ENCODE measurements around the gene ZBTB44.
A peak's percentile ranks its signal among the peaks of the same experiment; 100 is the strongest.
"Not testable (repeated sequence)": the region's sequence is repeated elsewhere in the genome, so short reads cannot be mapped to it uniquely, and the experiment has no call there.

The ZBTB44 gene

GRCh38 chr11:130246270-130246669 is 68.4 kb downstream of the ZBTB44 start:
- TF ChIP-seq, protein P1, sequence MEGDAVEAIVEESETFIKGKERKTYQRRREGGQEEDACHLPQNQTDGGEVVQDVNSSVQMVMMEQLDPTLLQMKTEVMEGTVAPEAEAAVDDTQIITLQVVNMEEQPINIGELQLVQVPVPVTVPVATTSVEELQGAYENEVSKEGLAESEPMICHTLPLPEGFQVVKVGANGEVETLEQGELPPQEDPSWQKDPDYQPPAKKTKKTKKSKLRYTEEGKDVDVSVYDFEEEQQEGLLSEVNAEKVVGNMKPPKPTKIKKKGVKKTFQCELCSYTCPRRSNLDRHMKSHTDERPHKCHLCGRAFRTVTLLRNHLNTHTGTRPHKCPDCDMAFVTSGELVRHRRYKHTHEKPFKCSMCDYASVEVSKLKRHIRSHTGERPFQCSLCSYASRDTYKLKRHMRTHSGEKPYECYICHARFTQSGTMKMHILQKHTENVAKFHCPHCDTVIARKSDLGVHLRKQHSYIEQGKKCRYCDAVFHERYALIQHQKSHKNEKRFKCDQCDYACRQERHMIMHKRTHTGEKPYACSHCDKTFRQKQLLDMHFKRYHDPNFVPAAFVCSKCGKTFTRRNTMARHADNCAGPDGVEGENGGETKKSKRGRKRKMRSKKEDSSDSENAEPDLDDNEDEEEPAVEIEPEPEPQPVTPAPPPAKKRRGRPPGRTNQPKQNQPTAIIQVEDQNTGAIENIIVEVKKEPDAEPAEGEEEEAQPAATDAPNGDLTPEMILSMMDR (IDR thresholded peaks at IDR 0.05; ENCODE audit: borderline replicate concordance, control extremely low read depth, extremely low read depth, insufficient read depth, missing control alignments) = no peak
- no peak for DNase-seq (ENCODE audit: low spot score)
- in situ Hi-C loops (cut with MboI; ENCODE audit: low sequenced_read_pairs, unreplicated experiment) = no loop called here

DNA sequence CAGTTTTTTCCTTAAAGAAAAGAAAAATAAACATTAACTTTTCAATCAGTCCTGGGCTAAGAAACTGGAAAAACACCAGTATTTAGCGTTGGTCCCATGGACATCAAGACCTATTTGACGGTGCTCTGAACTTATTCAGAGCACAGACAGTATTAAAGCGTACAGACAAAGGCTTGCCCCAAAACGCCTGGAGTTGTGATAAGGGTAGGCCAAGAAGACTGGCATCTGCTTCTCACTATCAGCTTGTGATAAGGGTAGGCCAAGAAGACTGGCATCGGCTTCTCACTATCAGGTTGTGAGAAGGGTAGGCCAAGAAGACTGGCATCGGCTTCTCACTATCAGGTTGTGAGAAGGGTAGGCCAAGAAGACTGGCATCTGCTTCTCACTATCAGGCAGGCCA is 69.3 kb downstream of the ZBTB44 start:
- in situ Hi-C loops (cut with MboI; ENCODE audit: low sequenced_read_pairs, unreplicated experiment) = not testable (repeated sequence)

DNA sequence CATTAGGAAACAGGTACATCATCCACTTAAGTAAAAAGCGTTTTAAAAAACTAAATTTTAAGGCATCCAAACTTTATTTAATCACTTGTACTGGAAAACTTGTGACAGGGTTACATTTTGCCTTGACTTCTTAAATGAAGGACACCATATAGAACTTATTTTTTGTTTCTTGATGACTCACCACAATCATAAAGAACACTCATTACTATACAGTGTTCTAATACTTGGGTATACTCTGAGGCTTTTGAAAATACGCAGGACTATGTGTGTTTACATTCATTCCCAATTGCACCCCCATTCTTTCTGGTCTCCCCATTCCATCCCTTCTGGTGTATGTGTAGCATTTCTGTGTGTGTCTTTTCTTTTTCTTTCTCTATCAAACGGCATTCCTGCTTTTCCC is 69.9 kb downstream of the ZBTB44 start:
- DNase-seq (ENCODE audit: low spot score) = no peak
- in situ Hi-C loops (cut with MboI; ENCODE audit: low sequenced_read_pairs, unreplicated experiment) = no loop called here
- TF ChIP-seq, protein P1 (IDR thresholded peaks at IDR 0.05; ENCODE audit: borderline replicate concordance, control extremely low read depth, extremely low read depth, insufficient read depth, missing control alignments) = no peak

More for the DNA sequence above, 69.3 kb downstream of the ZBTB44 start:
- not testable (repeated sequence) for DNase-seq (ENCODE audit: low spot score)

DNA sequence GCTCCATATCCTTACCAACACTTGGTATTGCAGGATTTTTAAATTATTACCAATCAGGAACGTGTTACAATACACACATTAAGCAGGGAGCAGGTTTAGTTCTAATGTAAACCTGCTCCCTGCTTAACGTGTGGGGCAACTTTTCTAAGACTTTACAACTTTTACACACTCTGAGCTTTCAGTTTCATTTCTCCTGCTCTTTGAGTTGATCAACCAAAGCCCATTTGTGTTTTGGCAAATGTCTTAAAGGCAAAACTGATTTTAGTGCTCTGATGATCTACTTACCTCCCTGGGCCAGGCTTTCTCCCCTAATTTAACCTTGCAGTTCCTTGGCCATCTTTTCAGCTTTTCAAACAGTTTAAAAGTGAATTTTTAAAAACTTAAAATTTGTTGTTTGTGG is 70.9 kb downstream of the ZBTB44 start:
- peak; percentile 49 for DNase-seq (ENCODE audit: low spot score)

DNA sequence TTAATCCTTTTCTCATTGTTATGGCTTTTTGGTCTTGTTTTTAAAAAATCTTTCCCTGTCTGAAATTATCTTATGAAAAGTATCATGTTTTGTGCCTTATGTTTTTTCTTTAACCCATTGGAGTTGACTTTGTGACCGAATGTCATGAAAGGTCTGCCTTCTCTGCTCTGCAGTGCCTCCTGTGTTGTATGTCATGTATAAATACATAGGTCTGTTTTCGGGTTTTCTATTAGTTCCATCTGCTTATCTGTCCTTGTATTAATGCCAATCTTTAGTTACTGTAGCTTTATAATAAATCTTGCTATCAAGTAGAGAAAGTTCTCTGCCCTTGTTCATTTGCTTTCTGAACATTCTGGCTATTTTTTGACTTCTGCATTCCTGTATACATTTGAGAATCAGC is 73.0 kb downstream of the ZBTB44 start:
- in situ Hi-C loops (cut with MboI; ENCODE audit: low sequenced_read_pairs, unreplicated experiment) = no loop called here
- no peak for DNase-seq (ENCODE audit: low spot score)
- TF ChIP-seq, protein P1 (IDR thresholded peaks at IDR 0.05; ENCODE audit: borderline replicate concordance, control extremely low read depth, extremely low read depth, insufficient read depth, missing control alignments) = no peak

More for the DNA sequence above, 70.9 kb downstream of the ZBTB44 start:
- in situ Hi-C loops (cut with MboI; ENCODE audit: low sequenced_read_pairs, unreplicated experiment) = no loop called here
- TF ChIP-seq, protein P1 (IDR thresholded peaks at IDR 0.05; ENCODE audit: borderline replicate concordance, control extremely low read depth, extremely low read depth, insufficient read depth, missing control alignments) = no peak

GRCh38 chr11:130237282-130238006 is 77.3 kb downstream of the ZBTB44 start:
- DNase-seq (ENCODE audit: low spot score) = no peak
- TF ChIP-seq, protein P1 (IDR thresholded peaks at IDR 0.05; ENCODE audit: borderline replicate concordance, control extremely low read depth, extremely low read depth, insufficient read depth, missing control alignments) = no peak
- in situ Hi-C loops (cut with MboI; ENCODE audit: low sequenced_read_pairs, unreplicated experiment) = no loop called here

DNA sequence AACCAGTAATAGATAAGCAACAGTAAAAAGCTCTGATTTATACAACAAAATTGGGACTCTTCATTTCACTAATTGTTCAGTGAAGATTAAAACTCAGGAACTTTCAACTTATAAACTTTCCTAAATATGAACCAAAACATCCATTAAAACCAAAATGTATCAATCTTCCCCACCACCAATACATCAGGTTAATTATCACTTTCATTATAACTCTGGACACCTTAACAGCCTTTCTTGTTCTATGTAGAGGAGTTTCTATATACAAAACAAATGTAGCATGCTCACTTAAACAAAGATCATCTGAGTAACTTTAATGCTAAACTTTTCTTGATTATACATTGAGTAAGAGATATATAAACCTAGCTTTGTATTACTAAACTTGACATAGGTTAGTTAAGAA is 80.4 kb downstream of the ZBTB44 start:
- TF ChIP-seq, protein P1 (IDR thresholded peaks at IDR 0.05; ENCODE audit: borderline replicate concordance, control extremely low read depth, extremely low read depth, insufficient read depth, missing control alignments) = no peak
- DNase-seq (ENCODE audit: low spot score) = no peak

GRCh38 chr11:130233888-130234287 is 80.8 kb downstream of the ZBTB44 start:
- in situ Hi-C loops (cut with MboI; ENCODE audit: low sequenced_read_pairs, unreplicated experiment) = not testable (repeated sequence)

More for the DNA sequence above, 80.4 kb downstream of the ZBTB44 start:
- in situ Hi-C loops (cut with MboI; ENCODE audit: low sequenced_read_pairs, unreplicated experiment) = no loop called here

GRCh38 chr11:130233486-130233885 is 81.2 kb downstream of the ZBTB44 start:
- in situ Hi-C loops (cut with MboI; ENCODE audit: low sequenced_read_pairs, unreplicated experiment); DNase-seq (ENCODE audit: low spot score): not testable (repeated sequence)

More at GRCh38 chr11:130233888-130234287, 80.8 kb downstream of the ZBTB44 start:
- DNase-seq (ENCODE audit: low spot score) = not testable (repeated sequence)

All from GM13976 (cell line).